Measurements from ENCODE around the gene POFUT1. TPM values are rescaled to one million over a fixed set of nuclear protein-coding genes. Genes with fewer than 3 reads are reported as not detected.

The POFUT1 gene
- total and polyA plus RNA-seq, 2 experiments from 2014 or later = 9.3 to 34.0 TPM

GRCh38 chr20:32227744-32228688, 20.3 kb downstream of the POFUT1 start:
- Mint-ChIP-seq H3K27me3 (ENCODE audit: insufficient read depth, low read depth, poor library complexity) (no peaks in the 10 kb centered on the region), H3K4me1 (no peaks in the 10 kb centered on the region), H3K27ac (0 out of 2 replicates have a peak overlapping the region, but pooled peaks have one; percentile 41), H3K9me3 (no peaks in the 10 kb centered on the region), H3K4me3 (no peak overlapping the region), H3K36me3 (ENCODE audit: low read depth) (peaks cover 46% of the 10 kb centered on the region)
- Histone ChIP-seq H3F3A (replicated peaks; ENCODE audit: low read depth) (0 out of 2 replicates have a peak, but pooled peaks cover 4% of the 10 kb centered on the region), H3K4me1 (ENCODE audit: insufficient read depth) (no peaks in the 10 kb centered on the region), H3K4me2 (no peak overlapping the region), H4K20me1 (replicated peaks; ENCODE audit: insufficient read depth) (peaks cover 26% of the 10 kb centered on the region), H3K36me3 (ENCODE audit: insufficient read depth) (peaks cover 48% of the 10 kb centered on the region), H3K9me2 (ENCODE audit: insufficient read depth) (no peaks in the 10 kb centered on the region), H3K27me3 (ENCODE audit: insufficient read depth) (no peaks in the 10 kb centered on the region), H2AFZ (no peak overlapping the region), H3K4me3 (no peak overlapping the region), H3K79me2 (replicated peaks; ENCODE audit: insufficient read depth) (0 out of 2 replicates have a peak, but pooled peaks cover 3% of the 10 kb centered on the region), H3K27ac (ENCODE audit: low read depth) (0 out of 2 replicates have a peak overlapping the region, but pooled peaks have one; percentile 32)
- TF ChIP-seq ETS1 (IDR thresholded peaks at IDR 0.05) (no peak), EZH2phosphoT487 (IDR thresholded peaks at IDR 0.05; ENCODE audit: unreplicated experiment) (no peak), EZH2 (IDR thresholded peaks at IDR 0.05; ENCODE audit: low read depth, unreplicated experiment) (no peak)
- ATAC-seq (no peak), DNase-seq (ENCODE audit: low spot score) (no peak)

GRCh38 chr20:32229251-32229747, 21.6 kb downstream of the POFUT1 start:
- Histone ChIP-seq H2AFZ (no peak overlapping the region), H3K4me2 (no peak overlapping the region), H3K4me3 (no peak overlapping the region), H3K27me3 (ENCODE audit: insufficient read depth) (no peaks in the 10 kb centered on the region), H3K4me1 (ENCODE audit: insufficient read depth) (no peaks in the 10 kb centered on the region), H3K79me2 (replicated peaks; ENCODE audit: insufficient read depth) (no peaks in the 10 kb centered on the region), H4K20me1 (replicated peaks; ENCODE audit: insufficient read depth) (peaks cover 19% of the 10 kb centered on the region), H3F3A (replicated peaks; ENCODE audit: low read depth) (0 out of 2 replicates have a peak, but pooled peaks cover 4% of the 10 kb centered on the region), H3K9me2 (ENCODE audit: insufficient read depth) (no peaks in the 10 kb centered on the region), H3K27ac (ENCODE audit: low read depth) (no peak overlapping the region), H3K36me3 (ENCODE audit: insufficient read depth) (peaks cover 43% of the 10 kb centered on the region)
- Mint-ChIP-seq H3K4me1 (no peaks in the 10 kb centered on the region), H3K4me3 (no peak overlapping the region), H3K27me3 (ENCODE audit: insufficient read depth, low read depth, poor library complexity) (no peaks in the 10 kb centered on the region), H3K36me3 (ENCODE audit: low read depth) (peaks cover 44% of the 10 kb centered on the region), H3K27ac (no peak overlapping the region), H3K9me3 (no peaks in the 10 kb centered on the region)
- DNase-seq (ENCODE audit: low spot score) (no peak), ATAC-seq (no peak)
- TF ChIP-seq ZNF114 (CRISPR knock-in tag; IDR thresholded peaks at IDR 0.05) = no peak
- TF ChIP-seq POLR2AphosphoS5 (IDR thresholded peaks at IDR 0.05; ENCODE audit: low read depth) = no peak

GRCh38 chr20:32230707-32231106, 23.0 kb downstream of the POFUT1 start:
- Histone ChIP-seq H3K4me3 (no peak overlapping the region), H3K79me2 (replicated peaks; ENCODE audit: insufficient read depth) (no peaks in the 10 kb centered on the region), H3K36me3 (ENCODE audit: insufficient read depth) (peaks cover 43% of the 10 kb centered on the region), H3K9me2 (ENCODE audit: insufficient read depth) (no peaks in the 10 kb centered on the region), H2AFZ (no peak overlapping the region), H3K27ac (ENCODE audit: low read depth) (no peak overlapping the region), H3K4me2 (no peak overlapping the region), H3F3A (replicated peaks; ENCODE audit: low read depth) (0 out of 2 replicates have a peak, but pooled peaks cover 4% of the 10 kb centered on the region), H3K27me3 (ENCODE audit: insufficient read depth) (no peaks in the 10 kb centered on the region), H4K20me1 (replicated peaks; ENCODE audit: insufficient read depth) (peaks cover 19% of the 10 kb centered on the region), H3K4me1 (ENCODE audit: insufficient read depth) (no peaks in the 10 kb centered on the region)
- Mint-ChIP-seq H3K27ac (no peak overlapping the region), H3K4me3 (no peak overlapping the region), H3K36me3 (ENCODE audit: low read depth) (peaks cover 55% of the 10 kb centered on the region), H3K4me1 (no peaks in the 10 kb centered on the region), H3K9me3 (no peaks in the 10 kb centered on the region), H3K27me3 (ENCODE audit: insufficient read depth, low read depth, poor library complexity) (no peaks in the 10 kb centered on the region)
- ATAC-seq = no peak
- no peak for DNase-seq (ENCODE audit: low spot score)
- TF ChIP-seq ZNF114 (CRISPR knock-in tag; IDR thresholded peaks at IDR 0.05) (no peak), EZH2 (IDR thresholded peaks at IDR 0.05; ENCODE audit: low read depth, unreplicated experiment) (no peak), JUNB (IDR thresholded peaks at IDR 0.05; ENCODE audit: unreplicated experiment) (no peak), CTCF (conservative IDR thresholded peaks at IDR 0.05; ENCODE audit: low read depth in 2 of 2) (no peak), ZNF331 (CRISPR knock-in tag; IDR thresholded peaks at IDR 0.05; ENCODE audit: low read depth) (no peak), CREB1 (CRISPR knock-in tag; IDR thresholded peaks at IDR 0.05; ENCODE audit: low read depth) (no peak), POLR2AphosphoS5 (IDR thresholded peaks at IDR 0.05; ENCODE audit: low read depth) (no peak), EZH2phosphoT487 (IDR thresholded peaks at IDR 0.05; ENCODE audit: unreplicated experiment) (no peak)

Data from GM23338 (cell line).